ENCODE data around the gene SLC49A4. TPM values are rescaled to one million over a fixed set of nuclear protein-coding genes. Genes with fewer than 3 reads are reported as not detected.

The SLC49A4 gene
- total and polyA plus RNA-seq, 2 of the 13 experiments (the other 11 are each of a cell fraction or from before 2014, with no cell fraction given), result 6.5 to 16.3 TPM

- no peak for TF ChIP-seq BCLAF1 (IDR thresholded peaks at IDR 0.05)
- TF ChIP-seq ZNF274 (CRISPR knock-in tag; IDR thresholded peaks at IDR 0.05), result peak; percentile 84; the same call in 1 of the 2 replicates
- TF ChIP-seq ZNF552 (CRISPR knock-in tag; IDR thresholded peaks at IDR 0.05; ENCODE audit: borderline replicate concordance), result peak; percentile 65; the same call in 1 of the 2 replicates
- peak; percentile 88 for TF ChIP-seq KMT2B (CRISPR knock-in tag; IDR thresholded peaks at IDR 0.05)
- TF ChIP-seq ZNF781 (CRISPR knock-in tag; IDR thresholded peaks at IDR 0.05; ENCODE audit: borderline replicate concordance, not compliant biosample characterization), result peak; percentile 79
- peak; percentile 82; the same call in 1 of the 2 replicates for TF ChIP-seq DMAP1 (CRISPR knock-in tag; IDR thresholded peaks at IDR 0.05)
- TF ChIP-seq KLF9 (CRISPR knock-in tag; IDR thresholded peaks at IDR 0.05; ENCODE audit: low read depth), result peak; percentile 42; the same call in 1 of the 2 replicates
- peak; percentile 92 for TF ChIP-seq SATB2 (CRISPR knock-in tag; IDR thresholded peaks at IDR 0.05)
- peak; percentile 79; the same call in 1 of the 2 replicates for TF ChIP-seq TSC22D2 (CRISPR knock-in tag; IDR thresholded peaks at IDR 0.05; ENCODE audit: borderline replicate concordance)
- TF ChIP-seq YEATS2 (CRISPR knock-in tag; IDR thresholded peaks at IDR 0.05; ENCODE audit: borderline replicate concordance), result peak; percentile 37; the same call in 1 of the 2 replicates
- peak; percentile 85 for TF ChIP-seq SALL1 (CRISPR knock-in tag; IDR thresholded peaks at IDR 0.05)
- peak; percentile 85 for TF ChIP-seq HDAC1 (CRISPR knock-in tag; IDR thresholded peaks at IDR 0.05)
- TF ChIP-seq, protein P1, sequence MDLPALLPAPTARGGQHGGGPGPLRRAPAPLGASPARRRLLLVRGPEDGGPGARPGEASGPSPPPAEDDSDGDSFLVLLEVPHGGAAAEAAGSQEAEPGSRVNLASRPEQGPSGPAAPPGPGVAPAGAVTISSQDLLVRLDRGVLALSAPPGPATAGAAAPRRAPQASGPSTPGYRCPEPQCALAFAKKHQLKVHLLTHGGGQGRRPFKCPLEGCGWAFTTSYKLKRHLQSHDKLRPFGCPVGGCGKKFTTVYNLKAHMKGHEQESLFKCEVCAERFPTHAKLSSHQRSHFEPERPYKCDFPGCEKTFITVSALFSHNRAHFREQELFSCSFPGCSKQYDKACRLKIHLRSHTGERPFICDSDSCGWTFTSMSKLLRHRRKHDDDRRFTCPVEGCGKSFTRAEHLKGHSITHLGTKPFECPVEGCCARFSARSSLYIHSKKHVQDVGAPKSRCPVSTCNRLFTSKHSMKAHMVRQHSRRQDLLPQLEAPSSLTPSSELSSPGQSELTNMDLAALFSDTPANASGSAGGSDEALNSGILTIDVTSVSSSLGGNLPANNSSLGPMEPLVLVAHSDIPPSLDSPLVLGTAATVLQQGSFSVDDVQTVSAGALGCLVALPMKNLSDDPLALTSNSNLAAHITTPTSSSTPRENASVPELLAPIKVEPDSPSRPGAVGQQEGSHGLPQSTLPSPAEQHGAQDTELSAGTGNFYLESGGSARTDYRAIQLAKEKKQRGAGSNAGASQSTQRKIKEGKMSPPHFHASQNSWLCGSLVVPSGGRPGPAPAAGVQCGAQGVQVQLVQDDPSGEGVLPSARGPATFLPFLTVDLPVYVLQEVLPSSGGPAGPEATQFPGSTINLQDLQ (CRISPR knock-in tag; IDR thresholded peaks at IDR 0.05), result 0 out of 2 replicates have a peak, but pooled peaks have one; percentile 43
- 0 out of 2 replicates have a peak, but pooled peaks have one; percentile 62 for TF ChIP-seq DNMT3B (CRISPR knock-in tag; conservative IDR thresholded peaks at IDR 0.05)
- TF ChIP-seq HOXA9 (CRISPR knock-in tag; IDR thresholded peaks at IDR 0.05; ENCODE audit: borderline replicate concordance), result no peak
- peak; percentile 58; the same call in 1 of the 2 replicates for TF ChIP-seq THAP7 (CRISPR knock-in tag; IDR thresholded peaks at IDR 0.05)
- TF ChIP-seq CENPBD1 (CRISPR knock-in tag; IDR thresholded peaks at IDR 0.05; ENCODE audit: borderline replicate concordance, low read depth), result no peak
Measured at GRCh38 chr3:122793568-122794416, 1.1 kb upstream of the SLC49A4 start, which contains the start of gene HSPBAP1 (continued).

All from HepG2 (cell line).